ENCODE results near the gene ZNF385C.

The ZNF385C gene

GRCh38 chr17:41987642-41988041 lies 110.6 kb downstream of the ZNF385C start:
- H3K4me1 ChIP-seq (ENCODE audit: control insufficient read depth, insufficient read depth, low read length, unreplicated experiment): peaks cover 1% of the 10 kb centered on the region
- no peak overlapping the region for H3K4me3 ChIP-seq (ENCODE audit: low read depth, low read length)
- peaks cover 62% of the 10 kb centered on the region for H3K36me3 ChIP-seq (ENCODE audit: insufficient read depth, low read length)

GRCh38 chr17:41986634-41987033 lies 111.6 kb downstream of the ZNF385C start:
- no peaks in the 10 kb centered on the region for H3K4me1 ChIP-seq (ENCODE audit: control insufficient read depth, insufficient read depth, low read length, unreplicated experiment)
- H3K27me3 ChIP-seq (ENCODE audit: insufficient read depth, low read length): no peaks in the 10 kb centered on the region
- H3K27ac ChIP-seq (ENCODE audit: low read depth, low read length): no peak overlapping the region
- H3K4me3 ChIP-seq (ENCODE audit: low read depth, low read length): no peak overlapping the region
- H2AFZ ChIP-seq (ENCODE audit: low read length, unreplicated experiment): no peak overlapping the region
- peaks cover 5% of the 10 kb centered on the region for H3K79me2 ChIP-seq (ENCODE audit: control insufficient read depth, insufficient read depth, low read length, unreplicated experiment)
- peaks cover 62% of the 10 kb centered on the region for H3K36me3 ChIP-seq (ENCODE audit: insufficient read depth, low read length)

More at GRCh38 chr17:41987642-41988041, 110.6 kb downstream of the ZNF385C start:
- Histone ChIP-seq H3K27ac (ENCODE audit: low read depth, low read length) (no peak overlapping the region), H3K79me2 (ENCODE audit: control insufficient read depth, insufficient read depth, low read length, unreplicated experiment) (peaks cover 5% of the 10 kb centered on the region), H3K27me3 (ENCODE audit: insufficient read depth, low read length) (no peaks in the 10 kb centered on the region), H2AFZ (ENCODE audit: low read length, unreplicated experiment) (no peak overlapping the region)

- Histone ChIP-seq H3K4me3 (ENCODE audit: low read depth, low read length) (no peak overlapping the region), H3K79me2 (ENCODE audit: control insufficient read depth, insufficient read depth, low read length, unreplicated experiment) (peaks cover 2% of the 10 kb centered on the region), H3K4me1 (ENCODE audit: control insufficient read depth, insufficient read depth, low read length, unreplicated experiment) (no peaks in the 10 kb centered on the region), H2AFZ (ENCODE audit: low read length, unreplicated experiment) (no peak overlapping the region), H3K36me3 (ENCODE audit: insufficient read depth, low read length) (peaks cover 61% of the 10 kb centered on the region), H3K27ac (ENCODE audit: low read depth, low read length) (no peak overlapping the region), H3K27me3 (ENCODE audit: insufficient read depth, low read length) (no peaks in the 10 kb centered on the region)
Observed at GRCh38 chr17:41985919-41986318, 112.4 kb downstream of the ZNF385C start.

- peaks cover 63% of the 10 kb centered on the region for H3K36me3 ChIP-seq (ENCODE audit: insufficient read depth, low read length)
- H2AFZ ChIP-seq (ENCODE audit: low read length, unreplicated experiment): no peak overlapping the region
- no peak overlapping the region for H3K27ac ChIP-seq (ENCODE audit: low read depth, low read length)
Observed at GRCh38 chr17:41984454-41984853, 113.8 kb downstream of the ZNF385C start.

GRCh38 chr17:41982026-41982760 lies 116.1 kb downstream of the ZNF385C start:
- Histone ChIP-seq H3K27ac (ENCODE audit: low read depth, low read length) (no peak overlapping the region), H3K27me3 (ENCODE audit: insufficient read depth, low read length) (no peaks in the 10 kb centered on the region), H3K4me3 (ENCODE audit: low read depth, low read length) (no peak overlapping the region), H2AFZ (ENCODE audit: low read length, unreplicated experiment) (no peak overlapping the region), H3K36me3 (ENCODE audit: insufficient read depth, low read length) (peaks cover 42% of the 10 kb centered on the region), H3K79me2 (ENCODE audit: control insufficient read depth, insufficient read depth, low read length, unreplicated experiment) (no peaks in the 10 kb centered on the region), H3K4me1 (ENCODE audit: control insufficient read depth, insufficient read depth, low read length, unreplicated experiment) (peaks cover 2% of the 10 kb centered on the region)

More at GRCh38 chr17:41984454-41984853, 113.8 kb downstream of the ZNF385C start:
- H3K79me2 ChIP-seq (ENCODE audit: control insufficient read depth, insufficient read depth, low read length, unreplicated experiment): peaks cover 2% of the 10 kb centered on the region
- no peaks in the 10 kb centered on the region for H3K4me1 ChIP-seq (ENCODE audit: control insufficient read depth, insufficient read depth, low read length, unreplicated experiment)
- H3K4me3 ChIP-seq (ENCODE audit: low read depth, low read length): no peak overlapping the region
- no peaks in the 10 kb centered on the region for H3K27me3 ChIP-seq (ENCODE audit: insufficient read depth, low read length)

- Histone ChIP-seq H3K79me2 (ENCODE audit: control insufficient read depth, insufficient read depth, low read length, unreplicated experiment) (no peaks in the 10 kb centered on the region), H3K4me3 (ENCODE audit: low read depth, low read length) (no peak overlapping the region), H2AFZ (ENCODE audit: low read length, unreplicated experiment) (no peak overlapping the region), H3K27me3 (ENCODE audit: insufficient read depth, low read length) (no peaks in the 10 kb centered on the region), H3K4me1 (ENCODE audit: control insufficient read depth, insufficient read depth, low read length, unreplicated experiment) (peaks cover 16% of the 10 kb centered on the region), H3K36me3 (ENCODE audit: insufficient read depth, low read length) (peaks cover 25% of the 10 kb centered on the region), H3K27ac (ENCODE audit: low read depth, low read length) (no peak overlapping the region)
Observed at GRCh38 chr17:41977991-41978390, 120.3 kb downstream of the ZNF385C start.

GRCh38 chr17:41976142-41976768 lies 122.0 kb downstream of the ZNF385C start:
- Histone ChIP-seq H3K79me2 (ENCODE audit: control insufficient read depth, insufficient read depth, low read length, unreplicated experiment) (peaks cover 5% of the 10 kb centered on the region), H3K36me3 (ENCODE audit: insufficient read depth, low read length) (peaks cover 29% of the 10 kb centered on the region), H3K4me1 (ENCODE audit: control insufficient read depth, insufficient read depth, low read length, unreplicated experiment) (peaks cover 16% of the 10 kb centered on the region), H2AFZ (ENCODE audit: low read length, unreplicated experiment) (no peak overlapping the region), H3K27me3 (ENCODE audit: insufficient read depth, low read length) (no peaks in the 10 kb centered on the region), H3K4me3 (ENCODE audit: low read depth, low read length) (peak overlapping the region; percentile 53), H3K27ac (ENCODE audit: low read depth, low read length) (peak overlapping the region; percentile 80)

All from ACC112 (cell line).